Measurements from ENCODE around the gene PLVAP.
A peak's percentile ranks its signal among the peaks of the same experiment; 100 is the strongest.

PLVAP gene

GRCh38 chr19:17424743-17425365 is 47.7 kb upstream of the PLVAP start (continued):
- peak; percentile 59; the same call in 1 of the 2 replicates for TF ChIP-seq ZEB2 (tag by site-specific recombination; IDR thresholded peaks at IDR 0.05)
- peak; percentile 55 for TF ChIP-seq SP7 (tag by site-specific recombination; IDR thresholded peaks at IDR 0.05)
- TF ChIP-seq BCL11B (tag by site-specific recombination; IDR thresholded peaks at IDR 0.05; ENCODE audit: low read depth), result 0 out of 2 replicates have a peak, but pooled peaks have one; percentile 47
- TF ChIP-seq ZNF350 (tag by site-specific recombination; IDR thresholded peaks at IDR 0.05), result no peak
- no peak for TF ChIP-seq BCL6B (tag by site-specific recombination; IDR thresholded peaks at IDR 0.05)
- no peak for TF ChIP-seq ZNF274 (IDR thresholded peaks at IDR 0.05; ENCODE audit: low read length)
- no peak for TF ChIP-seq ZNF274 (tag by site-specific recombination; IDR thresholded peaks at IDR 0.05; ENCODE audit: borderline replicate concordance)
- TF ChIP-seq KLF8 (tag by site-specific recombination; IDR thresholded peaks at IDR 0.05), result no peak
- TF ChIP-seq SP3 (tag by site-specific recombination; IDR thresholded peaks at IDR 0.05), result peak; percentile 85
- TF ChIP-seq ZNF10 (tag by site-specific recombination; IDR thresholded peaks at IDR 0.05), result no peak
- no peak for TF ChIP-seq ZNF768 (tag by site-specific recombination; IDR thresholded peaks at IDR 0.05)
- no peak for TF ChIP-seq ZNF596 (tag by site-specific recombination; IDR thresholded peaks at IDR 0.05)
- TF ChIP-seq, protein P1, sequence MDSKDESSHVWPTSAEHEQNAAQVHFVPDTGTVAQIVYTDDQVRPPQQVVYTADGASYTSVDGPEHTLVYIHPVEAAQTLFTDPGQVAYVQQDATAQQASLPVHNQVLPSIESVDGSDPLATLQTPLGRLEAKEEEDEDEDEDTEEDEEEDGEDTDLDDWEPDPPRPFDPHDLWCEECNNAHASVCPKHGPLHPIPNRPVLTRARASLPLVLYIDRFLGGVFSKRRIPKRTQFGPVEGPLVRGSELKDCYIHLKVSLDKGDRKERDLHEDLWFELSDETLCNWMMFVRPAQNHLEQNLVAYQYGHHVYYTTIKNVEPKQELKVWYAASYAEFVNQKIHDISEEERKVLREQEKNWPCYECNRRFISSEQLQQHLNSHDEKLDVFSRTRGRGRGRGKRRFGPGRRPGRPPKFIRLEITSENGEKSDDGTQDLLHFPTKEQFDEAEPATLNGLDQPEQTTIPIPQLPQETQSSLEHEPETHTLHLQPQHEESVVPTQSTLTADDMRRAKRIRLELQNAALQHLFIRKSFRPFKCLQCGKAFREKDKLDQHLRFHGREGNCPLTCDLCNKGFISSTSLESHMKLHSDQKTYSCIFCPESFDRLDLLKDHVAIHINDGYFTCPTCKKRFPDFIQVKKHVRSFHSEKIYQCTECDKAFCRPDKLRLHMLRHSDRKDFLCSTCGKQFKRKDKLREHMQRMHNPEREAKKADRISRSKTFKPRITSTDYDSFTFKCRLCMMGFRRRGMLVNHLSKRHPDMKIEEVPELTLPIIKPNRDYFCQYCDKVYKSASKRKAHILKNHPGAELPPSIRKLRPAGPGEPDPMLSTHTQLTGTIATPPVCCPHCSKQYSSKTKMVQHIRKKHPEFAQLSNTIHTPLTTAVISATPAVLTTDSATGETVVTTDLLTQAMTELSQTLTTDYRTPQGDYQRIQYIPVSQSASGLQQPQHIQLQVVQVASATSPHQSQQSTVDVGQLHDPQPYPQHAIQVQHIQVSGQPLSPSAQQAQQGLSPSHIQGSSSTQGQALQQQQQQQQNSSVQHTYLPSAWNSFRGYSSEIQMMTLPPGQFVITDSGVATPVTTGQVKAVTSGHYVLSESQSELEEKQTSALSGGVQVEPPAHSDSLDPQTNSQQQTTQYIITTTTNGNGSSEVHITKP (tag by site-specific recombination; IDR thresholded peaks at IDR 0.05), result no peak
- TF ChIP-seq ZSCAN30 (tag by site-specific recombination; IDR thresholded peaks at IDR 0.05), result peak; percentile 32; the same call in 1 of the 2 replicates
- TF ChIP-seq ZNF341 (tag by site-specific recombination; IDR thresholded peaks at IDR 0.05; ENCODE audit: low read depth), result peak; percentile 85
- TF ChIP-seq IKZF3 (tag by site-specific recombination; IDR thresholded peaks at IDR 0.05), result peak; percentile 57
- no peak for TF ChIP-seq ZSCAN16 (tag by site-specific recombination; IDR thresholded peaks at IDR 0.05)
- no peak for TF ChIP-seq ZNF530 (tag by site-specific recombination; IDR thresholded peaks at IDR 0.05; ENCODE audit: low read depth)
- TF ChIP-seq KLF16 (tag by site-specific recombination; IDR thresholded peaks at IDR 0.05), result peak; percentile 90
- TF ChIP-seq ZNF169 (tag by site-specific recombination; IDR thresholded peaks at IDR 0.05), result no peak
- TF ChIP-seq ZXDB (tag by site-specific recombination; IDR thresholded peaks at IDR 0.05), result peak; percentile 84
- TF ChIP-seq YY2 (tag by site-specific recombination; IDR thresholded peaks at IDR 0.05), result no peak
- TF ChIP-seq HOXD13 (CRISPR knock-in tag; IDR thresholded peaks at IDR 0.05; ENCODE audit: borderline replicate concordance), result no peak
- TF ChIP-seq TCF7L2 (IDR thresholded peaks at IDR 0.05; ENCODE audit: borderline replicate concordance, low read depth, low read length), result no peak
- TF ChIP-seq KLF1 (tag by site-specific recombination; IDR thresholded peaks at IDR 0.05), result peak; percentile 82; the same call in 1 of the 2 replicates
- TF ChIP-seq EGR2 (tag by site-specific recombination; IDR thresholded peaks at IDR 0.05; ENCODE audit: low read depth), result peak; percentile 90
- TF ChIP-seq ZNF404 (tag by site-specific recombination; IDR thresholded peaks at IDR 0.05), result no peak
- TF ChIP-seq ZNF366 (tag by site-specific recombination; conservative IDR thresholded peaks at IDR 0.05), result peak; percentile 54; the same call in 1 of the 2 replicates
- TF ChIP-seq, protein P2, sequence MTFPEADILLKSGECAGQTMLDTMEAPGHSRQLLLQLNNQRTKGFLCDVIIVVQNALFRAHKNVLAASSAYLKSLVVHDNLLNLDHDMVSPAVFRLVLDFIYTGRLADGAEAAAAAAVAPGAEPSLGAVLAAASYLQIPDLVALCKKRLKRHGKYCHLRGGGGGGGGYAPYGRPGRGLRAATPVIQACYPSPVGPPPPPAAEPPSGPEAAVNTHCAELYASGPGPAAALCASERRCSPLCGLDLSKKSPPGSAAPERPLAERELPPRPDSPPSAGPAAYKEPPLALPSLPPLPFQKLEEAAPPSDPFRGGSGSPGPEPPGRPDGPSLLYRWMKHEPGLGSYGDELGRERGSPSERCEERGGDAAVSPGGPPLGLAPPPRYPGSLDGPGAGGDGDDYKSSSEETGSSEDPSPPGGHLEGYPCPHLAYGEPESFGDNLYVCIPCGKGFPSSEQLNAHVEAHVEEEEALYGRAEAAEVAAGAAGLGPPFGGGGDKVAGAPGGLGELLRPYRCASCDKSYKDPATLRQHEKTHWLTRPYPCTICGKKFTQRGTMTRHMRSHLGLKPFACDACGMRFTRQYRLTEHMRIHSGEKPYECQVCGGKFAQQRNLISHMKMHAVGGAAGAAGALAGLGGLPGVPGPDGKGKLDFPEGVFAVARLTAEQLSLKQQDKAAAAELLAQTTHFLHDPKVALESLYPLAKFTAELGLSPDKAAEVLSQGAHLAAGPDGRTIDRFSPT (tag by site-specific recombination; IDR thresholded peaks at IDR 0.05), result peak; percentile 43; the same call in 1 of the 2 replicates
- TF ChIP-seq FEZF1 (tag by site-specific recombination; IDR thresholded peaks at IDR 0.05), result no peak
- peak; percentile 87 for TF ChIP-seq SCRT2 (tag by site-specific recombination; IDR thresholded peaks at IDR 0.05)
- no peak for TF ChIP-seq HOXC10 (CRISPR knock-in tag; IDR thresholded peaks at IDR 0.05)
- no peak for TF ChIP-seq ZNF324 (tag by site-specific recombination; IDR thresholded peaks at IDR 0.05)
- no peak for TF ChIP-seq ZNF211 (tag by site-specific recombination; IDR thresholded peaks at IDR 0.05; ENCODE audit: low read depth)
- TF ChIP-seq ZSCAN23 (tag by site-specific recombination; IDR thresholded peaks at IDR 0.05), result no peak

Data from HEK293 (cell line).